ENCODE measurements around the gene ST6GAL1.

Gene ST6GAL1

GRCh38 chr3:187085021-187085666, 154.8 kb downstream of the ST6GAL1 start:
- FAIRE-seq (no peak), DNase-seq (ENCODE audit: extremely low spot score, insufficient read length, low read depth) (no peak)

GRCh38 chr3:187085933-187086332, 155.6 kb downstream of the ST6GAL1 start:
- FAIRE-seq (no peak), DNase-seq (ENCODE audit: extremely low spot score, insufficient read length, low read depth) (no peak)

GRCh38 chr3:187086831-187087230, 156.5 kb downstream of the ST6GAL1 start:
- FAIRE-seq (no peak), DNase-seq (ENCODE audit: extremely low spot score, insufficient read length, low read depth) (no peak)

GRCh38 chr3:187088701-187089100, 158.4 kb downstream of the ST6GAL1 start:
- FAIRE-seq, result no peak
- no peak for DNase-seq (ENCODE audit: extremely low spot score, insufficient read length, low read depth)

- FAIRE-seq (no peak), DNase-seq (ENCODE audit: extremely low spot score, insufficient read length, low read depth) (no peak)
Observed at GRCh38 chr3:187093320-187093719, 163.0 kb downstream of the ST6GAL1 start.

- no peak for DNase-seq (ENCODE audit: extremely low spot score, insufficient read length, low read depth)
- no peak for FAIRE-seq
Observed at GRCh38 chr3:187098923-187099512, 168.7 kb downstream of the ST6GAL1 start.

- DNase-seq (ENCODE audit: extremely low spot score, insufficient read length, low read depth), result no peak
- peak; percentile 54 for FAIRE-seq
Observed at GRCh38 chr3:187101184-187102072, 171.1 kb downstream of the ST6GAL1 start.

GRCh38 chr3:187102073-187102634, 171.8 kb downstream of the ST6GAL1 start:
- no peak for DNase-seq (ENCODE audit: extremely low spot score, insufficient read length, low read depth)
- peak; percentile 5 for FAIRE-seq

- no peak for FAIRE-seq
Observed at GRCh38 chr3:187103251-187103650, 172.9 kb downstream of the ST6GAL1 start.

GRCh38 chr3:187104342-187104741, 174.0 kb downstream of the ST6GAL1 start:
- DNase-seq (ENCODE audit: extremely low spot score, insufficient read length, low read depth) (no peak), FAIRE-seq (no peak)

More at GRCh38 chr3:187103251-187103650, 172.9 kb downstream of the ST6GAL1 start:
- DNase-seq (ENCODE audit: extremely low spot score, insufficient read length, low read depth), result no peak

- DNase-seq (ENCODE audit: extremely low spot score, insufficient read length, low read depth) (no peak), FAIRE-seq (no peak)
Observed at GRCh38 chr3:187104933-187105332, 174.6 kb downstream of the ST6GAL1 start.

- FAIRE-seq (no peak), DNase-seq (ENCODE audit: extremely low spot score, insufficient read length, low read depth) (no peak)
Observed at GRCh38 chr3:187105700-187106099, 175.4 kb downstream of the ST6GAL1 start.

- no peak for DNase-seq (ENCODE audit: extremely low spot score, insufficient read length, low read depth)
- FAIRE-seq, result no peak
Observed at GRCh38 chr3:187107989-187108388, 177.7 kb downstream of the ST6GAL1 start.

- DNase-seq (ENCODE audit: extremely low spot score, insufficient read length, low read depth), result no peak
- FAIRE-seq, result no peak
Observed at GRCh38 chr3:187110156-187110555, 179.8 kb downstream of the ST6GAL1 start.

GRCh38 chr3:187112934-187113793, 182.8 kb downstream of the ST6GAL1 start:
- DNase-seq (ENCODE audit: extremely low spot score, insufficient read length, low read depth), result no peak
- peak; percentile 86 for FAIRE-seq

GRCh38 chr3:187114511-187114910, 184.2 kb downstream of the ST6GAL1 start:
- FAIRE-seq, result no peak
- DNase-seq (ENCODE audit: extremely low spot score, insufficient read length, low read depth), result no peak

GRCh38 chr3:187120326-187120725, 190.0 kb downstream of the ST6GAL1 start:
- no peak for DNase-seq (ENCODE audit: extremely low spot score, insufficient read length, low read depth)
- no peak for FAIRE-seq

- FAIRE-seq (no peak), DNase-seq (ENCODE audit: extremely low spot score, insufficient read length, low read depth) (no peak)
Observed at GRCh38 chr3:187122261-187122660, 191.9 kb downstream of the ST6GAL1 start.

- DNase-seq (ENCODE audit: extremely low spot score, insufficient read length, low read depth), result no peak
- peak; percentile 51 for FAIRE-seq
Observed at GRCh38 chr3:187125319-187126031, 195.1 kb downstream of the ST6GAL1 start.

Data from GM18507 (cell line).